Breast epithelium (tissue), 4 donors: ENCODE data around the gene IMMP2L. TPM values are rescaled to one million over a fixed set of nuclear protein-coding genes. Genes with fewer than 3 reads are reported as not detected.

Experiments
- DNase-seq, 2 donors: peaks; one replicate each; pipeline ENCODE4 v3.0.0-alpha.2; 2019; ENCODE audit warnings: low spot score in 2 of 2
- H3K27ac ChIP-seq, 2 donors: fragments of 200-600 bp; sonication (generic) in 1 of 2; one replicate each; pipeline ENCODE4 v1.5.1; 2016 to 2019; ENCODE audit warnings: mild to moderate bottlenecking in 1 of 2
- H3K27me3 ChIP-seq, 2 donors: fragments of 200-600 bp; sonication (generic) in 1 of 2; one replicate each; pipeline versions ENCODE4 v1.5.1 to v1.6.0; 2017 to 2019; ENCODE audit warnings: control low read depth in 1 of 2, mild to moderate bottlenecking in 1 of 2
- H3K36me3 ChIP-seq: fragments of 200-600 bp; one replicate; pipeline ENCODE4 v1.5.1; 2019
- H3K4me1 ChIP-seq, 2 donors: fragments of 200-600 bp; sonication (generic); one replicate each; pipeline ENCODE4 v1.5.1; 2016 to 2019; ENCODE audit warnings: control low read depth in 1 of 2
- H3K4me3 ChIP-seq, 3 donors: fragments of 200-600 bp; sonication (generic); 1 replicate in 2 of 3; 2 replicates in 1 of 3; pipeline ENCODE4 v1.5.1; 2016 to 2019; ENCODE audit warnings: mild to moderate bottlenecking in 3 of 3, moderate library complexity in 2 of 3
- H3K9me3 ChIP-seq, 2 donors: fragments of 200-600 bp; sonication (generic) in 1 of 2; one replicate each; pipeline ENCODE4 v1.5.1; 2016 to 2019; ENCODE audit warnings: control low read depth in 1 of 2
- CTCF ChIP-seq, 3 donors: fragments of 450-650 bp; IDR thresholded peaks; one replicate each; pipeline ENCODE4 v1.5.1; 2016 to 2017; ENCODE audit warnings: antibody characterized with exemption in 3 of 3, mild to moderate bottlenecking in 3 of 3, moderate library complexity in 3 of 3
- POLR2A ChIP-seq: fragments of 450-650 bp; IDR thresholded peaks from one replicate; pipeline ENCODE4 v1.6.1; 2016; ENCODE audit warnings: antibody characterized with exemption, mild to moderate bottlenecking, moderate library complexity
- POLR2AphosphoS5 ChIP-seq, 3 donors: sonication (generic); formaldehyde crosslinking; IDR thresholded peaks; one replicate each; pipeline ENCODE4 v1.6.1; 2017; ENCODE audit warnings: antibody characterized with exemption in 3 of 3
- intact Hi-C: fragments of 100-400 bp; cut with DNase I; formaldehyde crosslinking; loops from one replicate; pipeline ENCODE4 v1.15.1; 2023; ENCODE audit warnings: low total_unique reads
- total RNA-seq, 3 donors: library from RNA; depleted of rRNA; stranded (reverse); fragments of >200 nt; gene quantifications; one replicate each; pipeline ENCODE4 v1.1.0, GENCODE V29; 2016

The IMMP2L gene
- total RNA-seq, 3 donors from 2014 or later: 19.8 to 39.7 (median 30.8) TPM

DNA sequence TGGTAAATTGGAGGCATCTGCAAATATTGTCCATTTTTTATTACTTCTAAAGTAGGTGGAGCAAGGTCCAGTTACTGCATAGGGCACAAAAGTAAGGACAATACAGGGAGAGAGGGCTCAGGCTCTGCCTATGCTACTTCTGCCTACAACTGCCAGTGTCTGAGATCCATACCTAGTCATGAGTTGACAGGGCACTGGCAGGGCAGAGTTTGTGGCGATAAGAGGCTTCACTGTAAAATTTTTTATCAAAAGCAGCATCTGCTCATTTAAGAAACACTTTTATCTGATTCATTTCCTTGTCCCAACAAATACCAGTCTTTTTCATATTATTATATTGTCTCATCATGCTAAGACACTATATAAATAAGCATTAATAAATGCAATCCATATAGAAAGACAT is 293.4 kb downstream of the IMMP2L start:
- no peak overlapping the region for H3K4me3 ChIP-seq
- H3K27ac ChIP-seq: no peak overlapping the region
- H3K9me3 ChIP-seq: no peaks in the 10 kb centered on the region
- H3K27me3 ChIP-seq: no peaks in the 10 kb centered on the region
- TF ChIP-seq POLR2A (no peak), POLR2AphosphoS5 (IDR thresholded peaks at IDR 0.05) (no peak), CTCF (IDR thresholded peaks at IDR 0.05) (no peak)
- H3K4me1 ChIP-seq: no peaks in the 10 kb centered on the region
- no peak for DNase-seq
- intact Hi-C loops: no loop called here
- H3K36me3 ChIP-seq: no peaks in the 10 kb centered on the region

- H3K36me3 ChIP-seq: no peaks in the 10 kb centered on the region
- no peak overlapping the region for H3K27ac ChIP-seq
- no peak overlapping the region for H3K4me3 ChIP-seq
- DNase-seq: no peak
- intact Hi-C loops: no loop called here
- TF ChIP-seq POLR2A: no peak
- no peaks in the 10 kb centered on the region for H3K9me3 ChIP-seq
- H3K27me3 ChIP-seq: no peaks in the 10 kb centered on the region
- H3K4me1 ChIP-seq: no peaks in the 10 kb centered on the region
Observed at GRCh38 chr7:111266613-111267012, 295.7 kb downstream of the IMMP2L start.

- no peak for DNase-seq
- Histone ChIP-seq H3K27ac (no peak overlapping the region), H3K27me3 (no peaks in the 10 kb centered on the region), H3K4me3 (no peak overlapping the region), H3K9me3 (no peaks in the 10 kb centered on the region), H3K36me3 (no peaks in the 10 kb centered on the region), H3K4me1 (no peaks in the 10 kb centered on the region)
- intact Hi-C loops: no loop called here
- TF ChIP-seq CTCF (IDR thresholded peaks at IDR 0.05) (no peak), POLR2AphosphoS5 (IDR thresholded peaks at IDR 0.05) (peak in 1 of 3 donors; percentile 56)
Observed at GRCh38 chr7:111265394-111265793, 296.9 kb downstream of the IMMP2L start.

DNA sequence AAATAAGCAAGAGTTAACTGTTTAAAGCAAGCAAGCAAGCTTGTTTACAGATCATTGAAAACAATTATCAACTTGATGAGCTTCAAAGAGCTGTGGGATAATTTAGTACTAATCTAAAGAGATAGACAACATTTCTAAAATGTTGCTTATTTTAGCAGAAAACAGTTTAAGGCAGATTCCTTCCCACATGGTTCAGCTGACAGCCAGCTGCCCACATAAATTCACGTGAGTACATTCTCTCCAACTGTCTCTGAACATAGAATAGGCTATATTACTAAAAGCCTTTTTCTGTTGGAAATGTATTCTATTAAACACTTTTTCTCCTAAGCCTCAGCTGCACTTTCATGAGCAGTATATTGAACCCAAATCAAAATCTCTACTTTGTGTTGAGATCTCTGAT is 297.3 kb downstream of the IMMP2L start:
- H3K27me3 ChIP-seq: no peaks in the 10 kb centered on the region
- no peaks in the 10 kb centered on the region for H3K9me3 ChIP-seq
- no peaks in the 10 kb centered on the region for H3K4me1 ChIP-seq
- no peak for DNase-seq
- intact Hi-C loops: no loop called here
- no peak for TF ChIP-seq POLR2A
- no peak for TF ChIP-seq CTCF (IDR thresholded peaks at IDR 0.05)
- TF ChIP-seq POLR2AphosphoS5 (IDR thresholded peaks at IDR 0.05): no peak
- no peak overlapping the region for H3K4me3 ChIP-seq
- H3K27ac ChIP-seq: no peak overlapping the region
- no peaks in the 10 kb centered on the region for H3K36me3 ChIP-seq

- Histone ChIP-seq H3K9me3 (no peaks in the 10 kb centered on the region), H3K4me1 (no peaks in the 10 kb centered on the region), H3K27me3 (no peaks in the 10 kb centered on the region), H3K4me3 (no peak overlapping the region), H3K36me3 (no peaks in the 10 kb centered on the region), H3K27ac (no peak overlapping the region)
- intact Hi-C loops: no loop called here
- no peak for DNase-seq
- TF ChIP-seq POLR2AphosphoS5 (IDR thresholded peaks at IDR 0.05): no peak
- no peak for TF ChIP-seq POLR2A
- no peak for TF ChIP-seq CTCF (IDR thresholded peaks at IDR 0.05)
Observed at GRCh38 chr7:111264111-111264868, 298.0 kb downstream of the IMMP2L start.
